Small intestine (tissue), 7 donors: ENCODE measurements around the gene MED13. TPM values are rescaled to one million over a fixed set of nuclear protein-coding genes. Genes with fewer than 3 reads are reported as not detected.

Source experiments
- DNase-seq, 2 donors: peaks; one replicate each; pipeline versions ENCODE4 v3.0.0 to v3.0.0-alpha.2; 2013
- FAIRE-seq: peaks from 2 replicates; lab custom pipeline; 2012; peaks lifted over from hg19 to GRCh38; lab: Jason Lieb, UNC
- H3K27ac ChIP-seq, 3 donors: one replicate each; pipeline ENCODE4 v1.5.1; 2013; ENCODE audit warnings: low read length in 2 of 3, mild to moderate bottlenecking in 2 of 3, control low read depth in 1 of 3, inconsistent platforms in 1 of 3, low read depth in 1 of 3, moderate library complexity in 1 of 3
- H3K27me3 ChIP-seq, 3 donors: one replicate each; pipeline ENCODE4 v1.6.1; 2013; ENCODE audit warnings: low read length in 3 of 3, inconsistent platforms in 1 of 3; ENCODE audit not compliant: control insufficient read depth in 3 of 3, insufficient read depth in 3 of 3
- H3K36me3 ChIP-seq, 3 donors: one replicate each; pipeline ENCODE4 v1.6.1; 2013; ENCODE audit warnings: low read length in 3 of 3, inconsistent platforms in 1 of 3, low read depth in 1 of 3, mild to moderate bottlenecking in 1 of 3, moderate library complexity in 1 of 3; ENCODE audit not compliant: control insufficient read depth in 3 of 3, insufficient read depth in 2 of 3
- H3K4me1 ChIP-seq, 3 donors: one replicate each; pipeline ENCODE4 v1.6.1; 2013; ENCODE audit warnings: low read length in 2 of 3, inconsistent platforms in 1 of 3, low read depth in 1 of 3, mild to moderate bottlenecking in 1 of 3, moderate library complexity in 1 of 3; ENCODE audit not compliant: control insufficient read depth in 3 of 3, insufficient read depth in 2 of 3
- H3K4me3 ChIP-seq, 3 donors: one replicate each; pipeline ENCODE4 v1.5.1; 2013; ENCODE audit warnings: low read length in 3 of 3, control low read depth in 1 of 3, inconsistent platforms in 1 of 3, low read depth in 1 of 3, mild to moderate bottlenecking in 1 of 3, moderate library complexity in 1 of 3
- H3K9me3 ChIP-seq, 2 donors: one replicate each; pipeline ENCODE4 v1.6.1; 2013; ENCODE audit warnings: low read depth in 1 of 2, low read length in 1 of 2; ENCODE audit not compliant: control insufficient read depth in 2 of 2, insufficient read depth in 1 of 2
- WGBS, 3 donors: extraction: QIAGEN DNeasy Blood & Tissue Kit; methylation state at CpG; one replicate each; pipeline ENCODE4 v1.1.7; 2013; 5-methylcytosine and 5-hydroxymethylcytosine counted together
- polyA plus RNA-seq, 4 donors: library from polyadenylated mRNA; stranded (reverse) in 3 of 4; unstranded in 1 of 4; fragments of 200-250 nt in 3 of 4; fragments of 120-200 nt in 1 of 4; gene quantifications; one replicate each; pipeline versions ENCODE4 v1.2.1 to v1.2.3, GENCODE V29; 2013
- donor health status: healthy with polysubstance abuse.
- donor health status: control.
- donor health status: control.
- donor health status: Bipolar disorder and iron deficiency.
- donor health status: healthy.

Gene MED13
- polyA plus RNA-seq, 4 donors, result 7.3 to 29.8 (median 9.5) TPM

DNA sequence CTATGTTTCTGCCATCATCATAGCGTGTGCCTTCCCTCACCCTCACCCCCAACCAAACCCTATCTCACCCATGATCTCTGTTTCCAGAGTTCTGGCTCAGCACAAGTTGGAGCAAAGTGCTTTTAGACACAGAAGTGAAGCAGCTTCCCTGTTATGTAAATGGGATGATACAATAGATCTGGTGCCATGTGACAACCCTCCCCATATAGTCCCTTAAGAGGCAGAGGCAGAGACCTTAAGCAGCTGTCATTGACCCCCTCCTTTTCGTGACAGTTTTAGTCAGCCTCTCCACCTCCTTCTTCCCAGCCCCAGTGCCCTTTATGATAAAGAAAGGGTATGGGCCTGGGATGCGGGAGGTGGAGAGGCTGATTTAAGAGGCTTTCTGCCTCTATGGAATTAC lies 40.3 kb upstream of the MED13 start:
- 87 to 94% (median 92%) methylated on average over 3 of the region's 3 CpGs for WGBS, 3 donors
- Histone ChIP-seq H3K36me3 (no peaks in the 10 kb centered on the region), H3K9me3 (no peaks in the 10 kb centered on the region), H3K4me3 (no peak overlapping the region), H3K27ac (no peak overlapping the region), H3K4me1 (peaks cover 0 to 27% (median 5%) of the 10 kb centered on the region in 3 donors), H3K27me3 (no peaks in the 10 kb centered on the region)
- no peak for FAIRE-seq
- DNase-seq, result no peak

DNA sequence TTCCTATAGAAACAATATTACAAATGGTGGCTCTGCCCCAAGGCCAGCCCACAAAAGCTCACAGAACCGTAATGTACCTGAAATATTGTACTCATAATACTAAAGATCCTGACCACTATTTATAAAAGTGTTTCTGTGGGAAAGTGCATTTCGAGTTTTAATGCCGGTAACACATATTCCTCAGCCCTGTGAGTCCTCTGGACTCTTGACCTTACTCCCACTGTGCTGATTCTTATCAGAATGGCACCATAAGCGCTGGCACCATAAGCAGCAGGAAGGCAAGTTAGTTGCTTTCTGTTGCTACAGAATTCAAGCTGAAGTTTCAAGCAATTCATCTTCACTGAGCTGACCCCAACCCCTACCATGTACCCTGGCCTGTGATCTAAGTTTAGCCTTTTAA lies 36.4 kb upstream of the MED13 start:
- Histone ChIP-seq H3K27ac (peak overlapping the region in 2 of 3 donors; percentile 70 to 74), H3K4me3 (no peak overlapping the region), H3K36me3 (no peaks in the 10 kb centered on the region), H3K9me3 (no peaks in the 10 kb centered on the region), H3K27me3 (no peaks in the 10 kb centered on the region), H3K4me1 (peaks cover 3 to 47% (median 12%) of the 10 kb centered on the region in 3 donors)
- no peak for FAIRE-seq
- DNase-seq, result peak; percentile 55 to 74
- 33 to 58% (median 47%) methylated on average over 3 to 4 of the region's 4 CpGs for WGBS, 3 donors

GRCh38 chr17:62101090-62101489 lies 36.0 kb upstream of the MED13 start:
- peak overlapping the region in 2 of 3 donors; percentile 70 to 74 for H3K27ac ChIP-seq
- DNase-seq (no peak), FAIRE-seq (no peak)
- H3K4me3 ChIP-seq, result no peak overlapping the region
- no peaks in the 10 kb centered on the region for H3K9me3 ChIP-seq
- H3K27me3 ChIP-seq, result no peaks in the 10 kb centered on the region
- no peaks in the 10 kb centered on the region for H3K36me3 ChIP-seq
- H3K4me1 ChIP-seq, result peaks cover 3 to 42% (median 10%) of the 10 kb centered on the region in 3 donors

DNA sequence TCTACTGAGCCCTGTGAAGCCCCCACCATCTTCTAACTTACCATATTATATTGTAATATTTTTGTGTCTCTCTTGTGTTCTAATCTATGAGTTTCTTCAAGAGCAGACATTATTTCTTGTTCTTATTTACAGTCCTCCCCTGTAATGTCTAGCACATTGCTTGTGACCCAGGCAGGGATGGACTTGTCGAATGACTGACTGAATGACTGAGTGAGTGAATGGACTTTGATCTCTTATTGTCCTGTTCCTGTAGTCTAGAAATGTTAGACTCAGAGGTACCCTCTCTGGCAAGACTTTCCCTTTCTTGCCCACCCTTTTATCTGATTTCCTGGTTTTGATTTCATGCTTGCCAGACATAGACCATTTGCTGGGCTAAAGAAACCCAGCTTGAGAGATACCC lies 35.0 kb upstream of the MED13 start:
- DNase-seq, result peak in 1 of 2 donors; percentile 81
- H3K4me3 ChIP-seq, result no peak overlapping the region
- FAIRE-seq, result no peak
- WGBS, 3 donors, result 13 to 57% (median 39%) methylated on average over 1 of the region's 1 CpG
- no peaks in the 10 kb centered on the region for H3K36me3 ChIP-seq
- H3K27ac ChIP-seq, result no peak overlapping the region
- no peaks in the 10 kb centered on the region for H3K27me3 ChIP-seq
- H3K4me1 ChIP-seq, result peaks cover 3 to 35% (median 12%) of the 10 kb centered on the region in 3 donors
- no peaks in the 10 kb centered on the region for H3K9me3 ChIP-seq

DNA sequence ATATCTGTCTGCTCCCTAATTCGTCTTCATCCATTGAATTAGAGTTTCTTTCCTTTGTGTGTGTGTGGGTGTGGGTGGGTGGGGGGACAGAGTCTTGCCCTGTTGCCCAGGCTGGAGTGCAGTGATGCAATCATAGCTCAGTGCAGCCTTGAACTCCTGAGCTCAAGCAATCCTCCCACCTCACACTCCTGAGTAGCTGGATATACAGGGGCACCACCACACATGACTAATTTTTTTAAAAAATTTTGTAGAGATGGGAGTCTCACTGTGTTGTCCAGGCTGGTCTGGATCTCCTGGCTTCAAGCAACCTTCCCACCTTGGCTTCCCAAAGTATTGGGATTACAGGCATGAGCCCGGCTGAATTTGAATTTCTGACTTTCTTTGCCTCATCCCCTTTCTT lies 34.5 kb upstream of the MED13 start:
- H3K9me3 ChIP-seq, result no peaks in the 10 kb centered on the region
- DNase-seq (no peak), FAIRE-seq (no peak)
- no peak overlapping the region for H3K27ac ChIP-seq
- H3K4me1 ChIP-seq, result peaks cover 3 to 35% (median 13%) of the 10 kb centered on the region in 3 donors
- H3K27me3 ChIP-seq, result no peaks in the 10 kb centered on the region
- no peak overlapping the region for H3K4me3 ChIP-seq
- H3K36me3 ChIP-seq, result no peaks in the 10 kb centered on the region
- WGBS, 3 donors, result 88 to 100% (median 94%) methylated on average over 2 of the region's 2 CpGs

GRCh38 chr17:62098623-62099231 lies 33.6 kb upstream of the MED13 start:
- Histone ChIP-seq H3K4me1 (peaks cover 3 to 41% (median 13%) of the 10 kb centered on the region in 3 donors), H3K27ac (no peak overlapping the region), H3K36me3 (no peaks in the 10 kb centered on the region), H3K27me3 (no peaks in the 10 kb centered on the region), H3K4me3 (no peak overlapping the region), H3K9me3 (no peaks in the 10 kb centered on the region)
- DNase-seq (peak; percentile 62 to 91), FAIRE-seq (no peak)
- WGBS, 3 donors, result 57 to 66% (median 63%) methylated on average over 4 of the region's 4 CpGs

- no peaks in the 10 kb centered on the region for H3K36me3 ChIP-seq
- FAIRE-seq (no peak), DNase-seq (no peak)
- no peaks in the 10 kb centered on the region for H3K9me3 ChIP-seq
- H3K27me3 ChIP-seq, result no peaks in the 10 kb centered on the region
- no peak overlapping the region for H3K4me3 ChIP-seq
- H3K27ac ChIP-seq, result no peak overlapping the region
- WGBS, 3 donors, result 85 to 92% (median 87%) methylated on average over 3 of the region's 3 CpGs
- peaks cover 3 to 37% (median 16%) of the 10 kb centered on the region in 3 donors for H3K4me1 ChIP-seq
Observed at GRCh38 chr17:62096401-62096670, 31.3 kb upstream of the MED13 start.

GRCh38 chr17:62094175-62094574 lies 29.1 kb upstream of the MED13 start:
- Histone ChIP-seq H3K4me3 (no peak overlapping the region), H3K4me1 (peaks cover 7 to 39% (median 12%) of the 10 kb centered on the region in 3 donors), H3K36me3 (no peaks in the 10 kb centered on the region), H3K27me3 (no peaks in the 10 kb centered on the region), H3K9me3 (no peaks in the 10 kb centered on the region), H3K27ac (peak overlapping the region in 2 of 3 donors; percentile 71 to 77)
- FAIRE-seq, result no peak
- peak in 1 of 2 donors; percentile 81 for DNase-seq
- 0 to 38% (median 26%) methylated on average over 2 of the region's 2 CpGs for WGBS, 3 donors
